H1 (cell line): ENCODE measurements around the gene SERP1. TPM values are rescaled to one million over a fixed set of nuclear protein-coding genes. Genes with fewer than 3 reads are reported as not detected.

ENCODE experiments used
- CBX8 ChIP-seq: fragments of 300-800, 300-1000 bp; sonication (generic); IDR thresholded peaks from 2 replicates; pipeline ENCODE4 v1.7.1; 2016; ENCODE audit warnings: low read depth, low read length, borderline replicate concordance
- EGR1 ChIP-seq: IDR thresholded peaks from 2 replicates; pipeline ENCODE4 v1.6.1; 2011; ENCODE audit warnings: low read depth, low read length, borderline replicate concordance
- polyA plus RNA-seq, 7 experiments: library from polyadenylated mRNA; depleted of rRNA in 3 of 7; stranded (reverse) in 5 of 7; unstranded in 2 of 7; fragments of >200 nt in 5 of 7; fragments of 200-250 nt in 2 of 7; gene quantifications; 1 replicate in 5 of 7; 2 replicates in 1 of 7; 4 replicates in 1 of 7; pipeline versions ENCODE4 v1.2.1 to v1.2.3, GENCODE V29; 2011 to 2013; ENCODE audit warnings: missing spikeins in 2 of 7, mixed read lengths in 2 of 7
- total RNA-seq: library from RNA; stranded (reverse); fragmentation: NEBNext Ultra II Directional; extraction: Animal tissue kit (Norgen Biotek cat#: 25700); gene quantifications from 2 replicates; pipeline ENCODE4 v1.2.1, GENCODE V29; 2021

Gene SERP1
- total and polyA plus RNA-seq, 2 of the 8 experiments (the other 6 are each of a cell fraction or from before 2014, with no cell fraction given): 90.3 to 98.2 TPM

- TF ChIP-seq EGR1 (no peak), CBX8 (no peak)
Measured at GRCh38 chr3:150589759-150590158, 43.5 kb upstream of the SERP1 start (continued).
